IPS DF 19.7 (cell line): ENCODE measurements around the gene IGSF6.
"Not testable (repeated sequence)": the region's sequence is repeated elsewhere in the genome, so short reads cannot be mapped to it uniquely, and the experiment has no call there.

Experiments used
- DNase-seq: peaks from one replicate; pipeline ENCODE4 v3.0.0-alpha.2; 2013; ENCODE audit warnings: low read depth, low spot score

The IGSF6 gene

DNA sequence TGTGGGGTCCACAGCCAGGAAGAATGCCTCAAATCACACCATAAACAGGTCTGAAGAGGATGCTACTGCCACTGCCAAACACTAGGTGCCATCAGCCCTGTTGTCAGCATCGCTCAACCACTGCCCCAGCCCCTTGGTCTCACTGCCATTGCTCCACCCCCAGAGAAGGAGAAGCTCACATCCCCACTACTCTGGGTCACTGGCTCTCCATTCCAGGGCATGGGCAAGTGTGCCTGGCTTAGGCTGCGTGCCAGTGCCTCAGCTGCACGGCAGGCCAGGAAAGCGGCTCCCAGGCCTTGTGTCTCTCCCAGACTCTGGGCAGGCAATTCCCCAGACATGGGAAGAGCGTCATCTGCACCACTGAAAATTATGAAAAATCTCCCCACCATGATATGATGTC lies 1.2 kb upstream of the IGSF6 start:
- no peak for DNase-seq

- no peak for DNase-seq
These were observed 893 bp downstream of the IGSF6 start for GRCh38 chr16:21651515-21651914.

- DNase-seq, result no peak
These were observed 1.9 kb downstream of the IGSF6 start for GRCh38 chr16:21650521-21650920.

DNA sequence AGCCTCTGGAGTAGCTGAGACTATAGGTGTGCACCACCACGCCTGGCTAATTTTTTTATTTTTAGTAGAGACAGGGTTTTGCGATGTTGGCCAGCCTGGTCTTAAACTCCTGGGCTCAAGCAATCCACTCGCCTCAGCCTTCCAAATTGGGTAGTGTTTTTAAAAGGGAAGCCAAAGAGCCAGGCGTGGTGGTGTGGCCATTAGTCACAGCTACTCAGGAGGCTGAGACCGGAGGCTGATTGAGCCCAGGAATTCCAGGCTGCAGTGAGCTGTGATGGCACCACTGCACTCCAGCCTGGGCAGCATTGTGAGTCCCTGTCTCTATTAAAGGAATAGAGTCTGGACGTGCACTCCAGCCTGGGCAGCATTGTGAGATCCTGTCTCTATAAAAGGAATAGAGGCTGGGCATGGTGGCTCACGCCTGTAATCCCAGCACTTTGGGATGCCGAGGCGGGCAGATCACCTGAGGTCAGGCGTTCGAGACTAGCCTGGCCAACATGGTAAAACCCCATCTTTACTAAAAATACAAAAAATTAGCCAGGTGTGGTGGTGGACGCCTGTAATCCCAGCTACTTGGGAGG lies 2.5 kb downstream of the IGSF6 start:
- not testable (repeated sequence) for DNase-seq

DNA sequence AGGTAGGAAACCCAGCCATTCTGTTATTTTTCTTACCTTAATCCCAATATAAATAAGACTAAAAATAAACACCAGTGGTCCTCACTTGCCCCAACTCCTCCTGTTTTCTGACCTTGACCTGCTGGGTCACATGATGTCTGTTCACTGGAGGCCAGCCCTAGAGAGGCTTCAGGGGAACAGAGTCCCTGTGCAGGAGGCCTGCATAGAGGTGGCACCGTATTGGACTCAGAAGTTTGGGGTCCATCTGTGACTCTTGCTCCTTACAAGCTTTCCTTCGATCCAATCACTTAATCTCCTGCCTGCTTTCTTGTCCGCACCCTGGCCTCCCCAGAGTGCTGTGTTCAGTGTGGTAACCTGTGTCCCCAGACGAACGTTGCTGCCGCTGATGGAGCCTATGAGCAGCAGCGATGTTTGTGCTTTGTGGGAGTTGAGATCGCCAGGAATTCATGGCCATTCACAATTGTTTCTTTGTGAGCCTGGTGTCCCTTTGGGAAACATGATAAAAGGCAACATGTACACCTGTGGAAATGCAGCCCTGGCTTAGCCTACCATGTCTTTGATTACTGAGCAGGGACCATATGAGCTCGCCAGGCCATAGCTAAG lies 4.7 kb downstream of the IGSF6 start:
- DNase-seq, result no peak

- DNase-seq, result no peak
These were observed 5.5 kb downstream of the IGSF6 start for GRCh38 chr16:21646721-21647561.

DNA sequence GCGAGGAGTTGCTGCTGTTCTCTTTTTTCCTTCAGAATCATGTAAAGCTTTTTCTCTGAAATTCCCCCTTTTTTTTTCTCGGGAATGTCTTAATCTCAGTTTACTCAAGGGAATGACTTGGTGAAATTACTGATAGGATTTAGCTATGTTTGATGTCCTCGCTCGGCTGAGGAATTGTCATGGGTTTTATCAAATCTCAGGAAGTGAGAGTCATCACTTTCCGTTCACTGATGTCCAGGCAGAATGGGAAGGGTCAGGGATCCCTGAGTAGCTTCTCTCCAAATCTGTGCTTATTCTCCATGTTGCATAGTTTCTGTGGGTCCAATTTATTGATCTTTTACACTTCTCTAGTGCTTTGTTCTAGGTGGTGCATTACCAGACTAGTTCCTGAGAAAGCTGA lies 6.3 kb downstream of the IGSF6 start:
- DNase-seq, result no peak

- no peak for DNase-seq
These were observed 7.1 kb downstream of the IGSF6 start for GRCh38 chr16:21645261-21645721.

DNA sequence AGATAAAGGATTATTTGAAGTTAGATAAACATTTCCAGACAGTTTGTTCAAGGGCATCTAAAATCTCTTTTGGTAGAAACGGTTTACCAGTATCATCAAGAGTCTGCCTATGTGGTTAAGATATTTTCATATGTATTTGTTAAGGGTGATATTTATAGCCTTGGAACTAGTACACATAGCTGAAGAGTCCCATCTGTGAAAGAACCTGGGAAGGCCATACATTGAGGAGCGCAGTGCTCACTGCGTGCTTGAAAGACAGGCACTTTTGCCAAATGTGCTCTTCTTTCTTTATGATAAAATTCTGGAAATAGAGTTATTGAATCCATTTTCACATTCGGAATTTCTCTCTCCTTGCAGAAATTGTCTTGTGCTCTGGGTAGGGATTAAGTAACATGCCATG lies 7.7 kb downstream of the IGSF6 start:
- no peak for DNase-seq

- DNase-seq, result no peak
These were observed 8.6 kb downstream of the IGSF6 start for GRCh38 chr16:21643785-21644184.

DNA sequence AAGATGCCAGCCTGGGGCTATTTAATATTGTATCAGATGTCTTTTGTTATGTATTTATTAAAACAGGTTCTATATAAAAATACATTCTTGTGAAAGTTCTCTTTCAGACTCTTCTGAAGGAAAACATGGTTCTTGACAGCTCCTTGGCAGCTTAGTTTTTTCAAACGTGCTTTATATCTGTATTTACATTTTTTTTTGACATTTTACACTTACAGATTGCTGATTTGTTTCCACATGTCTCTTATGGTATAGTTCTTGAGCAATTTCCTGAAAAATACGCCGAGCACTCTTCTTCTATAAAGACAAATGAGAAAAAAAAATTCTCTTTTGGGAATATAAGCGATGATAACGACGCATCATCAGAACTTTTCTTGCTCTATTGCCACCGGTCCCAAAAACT lies 9.5 kb downstream of the IGSF6 start:
- no peak for DNase-seq

DNA sequence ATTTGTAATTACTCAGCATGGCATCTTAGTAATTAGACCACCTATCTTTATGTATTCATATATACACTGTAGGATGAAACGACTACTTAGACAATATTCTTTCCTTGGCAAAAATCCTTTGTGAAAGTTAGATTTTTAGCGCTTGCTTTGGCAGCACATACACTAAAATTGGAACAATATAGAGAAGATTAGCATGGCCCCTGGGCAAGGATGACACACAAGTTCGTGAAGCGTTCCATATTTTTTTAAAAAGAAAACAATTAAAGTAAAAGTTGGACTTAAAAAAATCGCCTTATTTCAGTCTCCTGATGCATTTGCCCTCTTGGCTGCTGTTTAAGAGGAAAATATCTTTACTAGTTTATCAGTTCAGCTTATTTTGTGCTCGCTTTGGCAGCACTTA lies 10.5 kb downstream of the IGSF6 start:
- no peak for DNase-seq

GRCh38 chr16:21639493-21639892 lies 12.9 kb downstream of the IGSF6 start:
- DNase-seq, result no peak

- DNase-seq, result no peak
These were observed 13.8 kb downstream of the IGSF6 start for GRCh38 chr16:21638573-21638975.

DNA sequence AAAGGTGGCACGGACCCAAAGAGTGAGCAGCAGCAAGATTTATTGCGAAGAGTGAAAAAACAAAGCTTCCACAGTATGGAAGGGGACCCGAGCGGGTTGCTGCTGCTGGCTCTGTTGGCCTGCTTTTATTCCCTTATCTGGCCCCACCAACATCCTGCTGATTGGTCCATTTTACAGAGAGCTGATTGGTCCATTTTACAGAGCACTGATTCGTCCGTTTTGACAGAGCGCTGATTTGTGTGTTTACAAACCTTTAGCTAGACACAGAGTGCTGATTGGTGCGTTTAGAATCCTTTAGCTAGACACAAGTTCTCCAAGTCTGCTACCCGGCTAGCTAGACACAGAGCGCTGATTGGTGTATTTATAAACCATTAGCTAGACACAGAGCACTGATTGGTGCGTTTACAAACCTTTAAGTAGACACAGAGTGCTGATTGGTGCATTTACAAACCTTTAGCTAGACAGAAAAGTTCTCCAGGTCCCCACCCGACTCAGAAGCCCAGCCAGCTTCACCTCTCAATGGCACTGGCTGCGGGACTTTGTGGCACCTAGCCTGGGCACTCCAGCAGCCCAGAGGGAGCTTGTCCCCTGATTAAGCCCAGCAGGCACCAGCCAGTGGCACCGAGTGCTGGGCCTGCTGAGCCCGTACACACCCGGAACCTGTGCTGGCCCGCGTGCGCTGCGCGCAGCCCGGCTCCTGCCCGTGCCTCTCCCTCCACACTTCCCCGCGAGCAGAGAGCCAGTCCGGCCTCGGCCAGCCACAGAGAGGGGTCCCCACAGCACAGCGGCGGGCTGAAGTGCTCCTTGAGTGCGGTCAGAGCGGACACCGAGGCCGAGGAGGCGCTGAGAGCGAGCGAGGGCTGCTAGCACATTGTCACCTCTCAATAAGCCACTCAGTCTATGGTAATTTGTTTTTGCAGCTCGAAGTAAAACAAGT lies 15.1 kb downstream of the IGSF6 start:
- DNase-seq, result no peak

DNA sequence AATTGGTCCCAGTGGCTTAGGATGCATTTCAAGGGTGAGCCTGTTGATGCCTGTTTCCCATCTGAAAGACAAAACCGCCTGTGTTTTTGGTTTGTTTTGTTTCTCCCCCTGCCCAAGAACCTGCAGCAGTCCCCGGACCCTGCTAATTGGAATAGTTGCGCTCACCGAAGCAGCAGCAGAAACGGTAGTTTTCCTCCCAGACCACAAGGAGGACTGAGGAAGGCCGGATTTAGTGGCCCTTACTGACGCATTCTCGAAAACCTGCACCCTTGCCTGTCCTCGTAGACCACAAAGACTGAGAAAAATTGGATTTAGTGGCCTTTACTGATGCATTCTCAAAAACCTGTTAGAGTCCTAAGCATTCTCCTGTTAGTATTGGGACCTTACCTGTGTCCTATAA lies 16.7 kb downstream of the IGSF6 start:
- DNase-seq, result not testable (repeated sequence)

DNA sequence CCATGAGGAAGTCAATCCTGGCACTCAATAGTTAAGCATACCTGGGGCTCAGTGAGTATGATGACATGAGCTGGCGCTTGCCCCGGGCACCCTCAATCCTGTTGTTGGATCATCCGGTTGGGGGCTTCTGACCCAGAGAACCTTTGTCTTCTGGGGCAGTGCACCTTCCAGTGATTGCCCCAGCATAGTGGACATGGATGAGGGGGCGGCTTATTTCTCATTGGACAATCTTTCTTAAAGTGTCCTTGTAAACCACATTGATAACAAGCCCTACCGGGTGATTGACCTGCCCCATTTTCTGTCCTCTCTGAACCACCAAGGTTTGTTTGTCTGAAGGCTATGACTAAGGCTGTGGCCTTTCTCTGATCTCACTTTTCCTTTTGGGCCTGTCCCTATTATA lies 18.2 kb downstream of the IGSF6 start:
- no peak for DNase-seq

GRCh38 chr16:21631951-21632575 lies 20.3 kb downstream of the IGSF6 start:
- DNase-seq, result not testable (repeated sequence)

GRCh38 chr16:21631376-21631775 lies 21.0 kb downstream of the IGSF6 start:
- DNase-seq, result not testable (repeated sequence)

DNA sequence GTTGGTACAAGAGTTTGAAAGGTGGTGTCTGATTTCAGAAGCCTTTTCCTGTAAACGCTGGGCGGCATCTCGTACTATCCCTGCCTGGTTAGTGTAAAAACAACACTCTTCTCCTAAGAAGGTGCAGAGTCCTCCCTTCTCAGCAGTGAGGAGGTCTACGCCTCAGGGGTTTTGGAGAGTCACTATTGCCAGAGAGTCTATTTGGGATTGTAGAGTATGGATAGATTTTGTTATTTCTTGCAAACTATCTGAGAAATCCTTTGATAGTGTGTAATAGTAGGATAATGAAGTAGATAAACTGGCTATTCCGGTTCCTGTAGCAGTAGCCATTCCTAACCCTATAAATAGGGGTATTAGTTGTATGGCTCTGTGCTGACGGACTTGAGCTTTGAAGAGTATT lies 21.5 kb downstream of the IGSF6 start:
- DNase-seq, result not testable (repeated sequence)
